NCI-H460 (cell line): ENCODE data around the gene DDX39A. TPM values are rescaled to one million over a fixed set of nuclear protein-coding genes. Genes with fewer than 3 reads are reported as not detected.
A peak's percentile ranks its signal among the peaks of the same experiment; 100 is the strongest.
"Not testable (repeated sequence)": the region's sequence is repeated elsewhere in the genome, so short reads cannot be mapped to it uniquely, and the experiment has no call there.

Experiments
- DNase-seq: peaks from one replicate; pipeline ENCODE4 v3.0.0-alpha.2; 2016; ENCODE audit warnings: low read depth; ENCODE audit errors: extremely low read depth
- polyA plus RNA-seq: library from polyadenylated mRNA; depleted of rRNA; stranded (reverse); fragments of >200 nt; gene quantifications from 2 replicates; pipeline ENCODE4 v1.2.3, GENCODE V29; 2014; cell fraction: nucleus; rRNA removed
- total RNA-seq: library from RNA; depleted of rRNA; stranded (reverse); fragments of >200 nt; shearing (Covaris generic); gene quantifications from 2 replicates; pipeline ENCODE4 v1.2.3, GENCODE V29; 2014; rRNA removed

The DDX39A gene
- 85.6 and 89.1 TPM in 2 replicates for total RNA-seq
- polyA plus RNA-seq: 273 and 309 TPM in 2 replicates

DNA sequence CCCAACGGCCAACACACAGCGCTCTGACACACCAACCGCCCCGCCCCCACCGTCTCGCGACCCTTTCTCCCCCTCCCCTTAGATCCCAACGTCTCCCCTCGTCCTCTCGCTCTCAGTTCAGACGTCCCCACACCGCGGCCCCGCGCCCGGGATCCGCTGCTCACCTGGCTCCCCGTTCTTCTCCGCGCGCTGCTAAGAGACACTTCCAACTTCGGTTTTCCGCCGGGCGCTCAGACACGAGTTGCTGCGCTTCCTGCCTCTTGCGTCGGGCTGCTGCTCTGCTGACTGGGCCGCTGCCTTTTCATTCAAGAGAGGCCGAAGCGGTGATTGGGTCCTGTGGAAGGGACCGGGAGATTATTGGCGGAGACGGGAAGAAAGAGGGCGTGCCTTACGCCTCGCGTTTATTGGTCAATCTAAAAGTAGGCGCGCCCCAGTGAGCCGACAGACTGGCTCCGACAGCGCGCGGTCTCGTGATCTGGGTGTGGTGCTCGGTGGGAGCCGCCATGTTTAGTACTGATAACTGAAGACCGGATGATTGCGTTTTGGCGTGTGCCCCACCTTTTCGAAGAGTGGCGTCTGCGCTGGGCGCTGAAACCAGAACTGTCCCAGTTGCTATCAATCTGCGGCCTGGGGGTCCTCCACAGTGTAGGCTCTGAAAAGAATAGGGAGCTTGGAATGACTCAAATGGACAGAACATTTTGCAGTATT lies at the start of gene DDX39A:
TSS of gene DDX39A (minus strand) at position 236 of the 708 bp plus-strand sequence. CDS start 6,121 bp downstream, outside the sequence.
- DNase-seq: peak; percentile 98

DNA sequence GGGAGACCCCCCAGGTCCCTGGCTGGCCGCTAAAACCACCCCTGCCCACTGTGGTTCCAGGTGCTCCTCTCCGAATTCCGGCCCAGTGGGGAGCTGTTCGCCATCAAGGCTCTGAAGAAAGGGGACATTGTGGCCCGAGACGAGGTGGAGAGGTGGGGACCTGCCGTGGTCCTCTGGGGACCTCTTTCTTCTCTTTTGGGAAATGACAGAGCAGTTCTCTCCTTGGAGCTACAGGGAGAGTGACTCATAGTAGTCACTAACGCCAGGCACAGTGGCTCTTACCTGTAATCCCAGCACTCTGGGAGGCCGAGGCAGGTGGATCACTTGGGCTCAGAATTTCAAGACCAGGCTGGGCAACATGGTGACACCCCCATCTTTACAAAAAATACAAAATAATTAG lies 48.7 kb upstream of the DDX39A start:
- no peak for DNase-seq

DNA sequence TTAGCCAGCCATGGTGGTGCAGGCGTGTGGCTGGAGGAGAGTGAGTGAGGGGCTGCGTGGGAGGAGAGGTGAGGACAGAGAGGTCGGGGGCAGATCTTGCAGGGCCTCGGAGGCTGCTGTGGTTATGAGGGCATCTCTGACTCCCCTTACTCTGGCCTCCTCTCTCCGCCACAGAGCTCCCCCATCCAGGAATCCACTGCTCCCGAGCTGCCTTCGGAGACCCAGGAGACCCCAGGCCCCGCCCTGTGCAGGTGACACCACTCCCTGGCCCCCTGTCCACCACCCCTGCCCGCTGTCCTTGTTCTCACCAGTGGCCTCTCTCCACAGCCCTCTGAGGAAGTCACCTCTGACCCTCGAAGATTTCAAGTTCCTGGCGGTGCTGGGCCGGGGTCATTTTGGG lies 48.2 kb upstream of the DDX39A start:
- DNase-seq: no peak

DNA sequence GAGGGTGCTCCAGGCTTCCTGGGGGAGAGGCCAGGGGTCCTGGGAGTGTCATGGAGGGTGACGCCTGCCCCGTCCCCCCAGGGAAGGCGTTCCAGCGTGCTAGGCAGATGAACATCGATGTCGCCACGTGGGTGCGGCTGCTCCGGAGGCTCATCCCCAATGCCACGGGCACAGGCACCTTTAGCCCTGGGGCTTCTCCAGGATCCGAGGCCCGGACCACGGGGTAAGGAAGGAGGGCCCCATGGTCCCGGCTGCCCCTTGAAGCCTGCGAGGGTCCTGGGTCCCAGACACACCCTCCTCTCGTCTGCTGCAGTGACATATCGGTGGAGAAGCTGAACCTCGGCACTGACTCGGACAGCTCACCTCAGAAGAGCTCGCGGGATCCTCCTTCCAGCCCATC lies 44.6 kb upstream of the DDX39A start:
- DNase-seq: no peak

DNA sequence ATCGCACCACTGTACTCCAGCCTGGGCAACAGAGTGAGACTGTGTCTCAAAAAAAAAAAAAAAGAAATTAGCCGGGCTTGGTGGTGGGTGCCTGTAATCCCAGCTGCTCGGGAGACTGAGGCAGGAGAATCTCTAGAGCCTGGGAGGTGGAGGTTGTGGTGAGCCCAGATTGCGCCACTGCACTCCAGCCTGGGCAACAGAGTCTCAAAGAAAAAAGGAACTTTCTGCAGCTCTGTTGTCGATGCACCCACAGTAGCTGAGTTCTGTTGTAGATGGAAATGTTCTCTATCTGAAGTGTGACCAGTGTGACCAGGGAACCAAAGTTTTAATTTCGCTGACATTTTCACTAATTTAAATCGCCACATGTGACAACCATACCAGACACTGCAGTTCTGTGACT lies 43.3 kb upstream of the DDX39A start:
- not testable (repeated sequence) for DNase-seq

DNA sequence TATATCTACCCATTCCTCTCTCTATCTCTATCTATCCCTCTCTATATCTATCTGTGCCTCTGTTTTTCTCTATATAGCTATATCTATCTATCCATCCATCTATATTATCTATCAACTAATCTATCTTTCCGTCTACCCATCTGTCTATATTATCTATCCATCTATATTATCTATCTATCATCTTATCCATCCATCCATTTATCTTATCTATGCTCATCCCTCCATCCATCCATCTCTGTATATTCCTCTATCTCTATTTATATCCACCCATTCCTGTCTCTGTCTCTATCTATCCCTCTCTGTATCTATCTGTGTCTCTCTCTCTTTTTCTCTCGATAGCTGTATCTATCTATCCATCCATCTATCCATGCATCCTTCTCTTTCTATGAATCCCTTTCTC lies 41.8 kb upstream of the DDX39A start:
- no peak for DNase-seq

DNA sequence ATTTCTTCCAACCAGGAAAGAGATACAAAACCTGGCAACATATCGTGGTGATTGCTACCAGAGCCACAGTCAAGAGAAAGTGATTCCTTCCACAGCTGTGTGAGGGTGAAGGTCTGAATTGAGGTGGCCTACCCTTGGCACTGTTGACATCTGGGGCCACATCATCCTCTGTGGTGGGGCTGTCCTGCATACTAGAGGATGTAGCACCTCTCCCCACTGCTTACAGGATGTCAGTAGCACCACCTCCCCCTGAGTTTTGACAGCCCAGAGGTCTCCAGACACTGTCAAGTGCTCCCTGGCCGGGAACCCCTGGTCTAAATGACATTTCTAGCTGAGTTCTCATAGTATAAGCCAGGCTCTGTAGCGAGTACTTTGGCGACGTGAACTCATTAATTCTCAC lies 40.6 kb upstream of the DDX39A start:
- DNase-seq: no peak

DNA sequence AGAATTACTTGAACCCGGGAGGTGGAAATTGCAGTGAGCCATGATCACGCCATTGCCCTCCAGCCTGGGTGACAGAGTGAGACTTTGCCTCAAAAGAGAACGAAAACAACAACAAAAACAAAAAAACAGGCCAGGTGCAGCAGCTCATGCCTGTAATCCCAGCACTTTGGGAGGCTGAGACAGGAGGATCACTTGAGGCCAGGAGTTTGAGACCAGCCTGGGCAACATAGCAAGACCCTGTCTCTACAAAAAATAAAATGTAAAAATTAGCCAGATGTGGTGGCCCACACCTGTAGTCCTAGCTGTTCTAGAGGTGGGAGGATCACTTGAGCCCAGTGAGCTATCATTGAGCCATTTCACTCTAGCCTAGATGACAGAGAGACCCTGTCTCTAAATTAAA lies 33.2 kb upstream of the DDX39A start:
- not testable (repeated sequence) for DNase-seq

DNA sequence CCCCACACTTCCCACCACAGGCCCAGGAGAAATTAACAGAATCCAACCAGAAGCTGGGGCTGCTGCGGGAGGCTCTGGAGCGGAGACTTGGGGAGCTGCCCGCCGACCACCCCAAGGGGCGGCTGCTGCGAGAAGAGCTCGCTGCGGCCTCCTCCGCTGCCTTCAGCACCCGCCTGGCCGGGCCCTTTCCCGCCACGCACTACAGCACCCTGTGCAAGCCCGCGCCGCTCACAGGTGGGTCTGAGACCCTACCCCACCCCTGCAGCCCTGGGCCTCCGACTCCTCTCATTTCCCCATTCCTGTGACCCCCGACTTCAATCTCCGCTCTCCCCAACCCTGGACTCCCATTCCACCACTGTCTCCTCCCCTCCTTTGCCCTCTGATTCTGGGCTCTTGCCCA lies 31.7 kb upstream of the DDX39A start:
- DNase-seq: no peak

DNA sequence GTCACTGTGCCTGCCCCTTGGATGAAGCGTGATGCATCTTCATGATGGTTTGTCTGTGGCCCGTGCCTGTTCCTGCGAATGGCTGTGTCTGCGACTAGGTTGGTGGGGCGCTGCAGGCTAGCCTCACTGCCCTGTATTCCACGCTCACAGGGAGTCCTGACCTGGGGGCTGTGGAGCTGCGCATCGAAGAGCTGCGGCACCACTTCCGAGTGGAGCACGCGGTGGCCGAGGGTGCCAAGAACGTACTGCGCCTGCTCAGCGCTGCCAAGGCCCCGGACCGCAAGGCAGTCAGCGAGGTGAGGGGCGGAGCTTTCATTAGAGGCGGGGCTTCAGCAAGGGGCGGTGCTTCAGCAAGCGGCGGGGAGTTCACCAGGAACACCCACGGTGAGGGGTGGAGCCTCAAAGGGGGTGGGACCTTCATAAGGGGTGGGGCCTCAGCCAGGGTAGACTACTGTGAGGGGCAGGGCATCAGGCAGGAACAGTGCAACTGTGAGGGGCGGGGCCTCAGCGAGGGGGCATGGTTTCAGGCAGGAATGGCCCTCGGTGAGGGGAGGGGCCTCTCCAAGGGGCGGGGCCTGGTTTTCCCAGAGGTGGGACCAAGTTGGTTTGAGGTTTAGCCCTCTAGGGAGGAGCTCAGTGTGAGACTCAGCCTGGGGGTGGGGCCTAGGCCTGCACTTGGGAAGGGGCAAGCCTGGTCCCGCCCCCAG lies 31.2 kb upstream of the DDX39A start:
- peak; percentile 36 for DNase-seq

DNA sequence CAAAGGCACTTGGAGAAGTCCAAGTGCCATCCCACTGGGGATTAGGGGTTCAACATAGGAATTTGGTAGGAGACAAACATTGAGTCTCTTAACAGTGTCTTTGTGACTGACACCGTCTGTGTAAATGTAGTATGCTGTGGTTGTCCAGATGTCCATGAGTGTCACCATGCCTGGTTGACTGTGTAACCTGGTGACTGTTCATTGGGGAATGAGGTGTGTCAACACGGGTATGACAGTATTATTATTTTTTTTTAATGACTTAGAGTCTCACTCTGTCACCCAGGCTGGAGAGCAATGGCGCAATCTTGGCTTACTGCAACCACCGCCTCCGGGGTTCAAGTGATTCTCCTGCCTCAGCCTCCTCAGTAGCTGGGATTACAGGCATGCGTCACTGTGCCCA lies 30.2 kb upstream of the DDX39A start:
- DNase-seq: no peak

DNA sequence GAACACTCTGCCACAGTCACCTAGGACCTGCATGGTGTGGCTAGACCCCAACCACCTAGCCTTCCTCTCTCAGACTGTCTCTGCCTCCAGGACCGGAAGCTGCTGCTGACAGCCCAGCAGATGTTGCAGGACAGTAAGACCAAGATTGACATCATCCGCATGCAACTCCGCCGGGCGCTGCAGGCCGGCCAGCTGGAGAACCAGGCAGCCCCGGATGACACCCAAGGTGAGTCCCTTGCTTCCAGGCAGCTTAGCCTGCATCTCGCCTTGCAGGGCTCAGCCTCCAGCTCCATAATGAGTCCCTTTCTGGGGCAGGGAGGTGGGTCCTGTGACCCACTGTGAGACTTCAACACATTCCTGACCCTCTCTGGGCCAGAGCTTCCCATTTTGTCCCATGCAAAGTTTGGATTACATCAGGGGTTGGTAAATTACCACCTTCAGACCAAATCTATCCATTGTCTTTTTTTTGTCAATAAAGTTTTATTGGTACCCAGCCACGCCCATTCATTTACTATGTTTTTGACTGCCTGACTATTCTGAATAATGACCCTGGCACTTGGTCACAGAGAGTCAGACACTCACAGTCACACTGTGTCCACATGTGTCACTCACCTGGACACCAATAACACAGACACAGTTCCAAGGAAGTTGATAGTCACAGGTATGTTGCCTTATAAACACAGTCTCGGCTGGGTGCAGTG lies 27.3 kb upstream of the DDX39A start:
- DNase-seq: no peak

DNA sequence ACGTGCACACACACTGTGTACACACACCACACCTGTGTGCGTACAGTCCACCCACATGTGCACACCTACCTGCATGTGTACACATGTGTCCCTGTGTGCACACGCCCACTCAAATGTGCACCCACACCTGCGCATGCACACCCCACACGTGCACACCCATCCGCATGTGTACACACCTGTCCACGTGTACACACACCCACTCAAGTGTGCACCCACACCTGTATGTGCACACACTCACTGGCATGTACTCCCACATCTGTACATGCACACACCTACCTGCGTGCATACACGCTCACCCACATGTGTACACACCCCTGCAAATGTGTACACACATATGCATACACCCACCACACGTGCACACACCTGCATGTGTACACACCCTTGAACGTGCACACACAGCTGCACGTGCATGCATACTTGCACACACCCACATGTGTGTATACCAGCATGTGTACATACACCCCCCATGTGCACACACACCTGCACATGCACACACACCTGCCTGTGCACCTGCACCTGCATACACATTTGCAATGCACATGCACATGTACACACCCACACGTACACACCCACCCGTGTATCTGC lies 24.6 kb upstream of the DDX39A start:
- DNase-seq: no peak

DNA sequence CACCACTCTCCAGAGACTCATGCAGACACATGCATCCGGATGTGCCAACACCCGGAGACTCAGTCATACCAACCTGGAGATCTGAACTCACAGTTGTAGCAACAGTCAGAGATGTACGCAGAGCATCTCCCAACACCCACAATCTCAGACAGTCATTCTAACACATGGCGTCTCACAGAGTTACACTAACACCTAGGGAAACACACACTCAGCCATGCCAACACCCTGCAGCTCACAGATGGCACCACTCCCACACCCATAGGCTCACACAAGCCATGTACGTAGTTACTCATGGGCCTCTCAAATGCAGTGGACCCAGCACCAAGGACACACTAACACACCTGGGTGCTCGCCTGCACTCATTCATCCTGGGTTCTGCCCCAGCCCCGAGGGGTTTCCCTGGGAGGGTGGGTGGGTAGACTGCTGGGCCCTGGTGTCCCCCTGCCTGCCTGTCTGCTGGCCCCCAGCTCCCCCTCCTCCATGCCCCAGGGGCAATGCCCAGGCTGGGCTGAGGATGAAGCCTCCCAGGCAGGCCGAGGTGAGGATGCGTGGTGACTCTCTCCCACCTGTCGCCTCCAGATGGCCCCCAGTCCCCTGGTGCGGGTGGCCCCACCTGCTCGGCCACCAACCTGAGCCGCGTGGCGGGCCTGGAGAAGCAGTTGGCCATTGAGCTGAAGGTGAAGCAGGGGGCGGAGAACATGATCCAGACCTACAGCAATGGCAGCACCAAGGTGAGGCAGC lies 23.9 kb upstream of the DDX39A start:
- no peak for DNase-seq

DNA sequence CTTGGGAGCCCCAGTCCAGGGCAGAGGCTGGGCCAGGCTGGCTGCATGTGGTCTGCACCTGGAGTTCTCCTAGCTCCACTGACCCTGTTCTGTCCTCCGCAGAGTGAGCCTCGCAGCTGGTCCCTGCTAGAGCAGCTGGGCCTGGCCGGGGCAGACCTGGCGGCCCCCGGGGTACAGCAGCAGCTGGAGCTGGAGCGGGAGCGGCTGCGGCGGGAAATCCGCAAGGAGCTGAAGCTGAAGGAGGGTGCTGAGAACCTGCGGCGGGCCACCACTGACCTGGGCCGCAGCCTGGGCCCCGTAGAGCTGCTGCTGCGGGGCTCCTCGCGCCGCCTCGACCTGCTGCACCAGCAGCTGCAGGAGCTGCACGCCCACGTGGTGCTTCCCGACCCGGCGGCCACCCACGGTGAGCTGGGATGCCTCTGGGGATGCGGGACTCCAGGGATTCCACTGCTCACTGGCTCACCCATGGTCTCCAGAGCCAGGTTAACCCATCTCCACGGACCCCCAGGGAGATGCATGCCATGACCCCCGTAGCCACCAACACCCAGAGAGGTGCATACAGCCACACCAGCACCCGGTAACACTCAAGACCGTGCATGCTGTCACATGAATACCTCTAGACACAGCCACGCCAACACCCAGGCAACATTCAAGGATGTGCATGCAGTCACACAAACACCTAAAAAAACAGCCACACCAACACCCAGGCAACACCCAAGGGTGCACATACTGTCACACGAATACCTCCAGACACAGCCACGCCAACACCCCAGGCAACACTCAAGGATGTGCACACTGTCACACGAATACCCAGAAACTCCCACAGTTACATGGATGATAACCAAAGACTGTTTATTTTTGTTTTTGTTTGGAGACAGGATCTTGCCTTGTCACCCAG lies 22.1 kb upstream of the DDX39A start:
- no peak for DNase-seq

DNA sequence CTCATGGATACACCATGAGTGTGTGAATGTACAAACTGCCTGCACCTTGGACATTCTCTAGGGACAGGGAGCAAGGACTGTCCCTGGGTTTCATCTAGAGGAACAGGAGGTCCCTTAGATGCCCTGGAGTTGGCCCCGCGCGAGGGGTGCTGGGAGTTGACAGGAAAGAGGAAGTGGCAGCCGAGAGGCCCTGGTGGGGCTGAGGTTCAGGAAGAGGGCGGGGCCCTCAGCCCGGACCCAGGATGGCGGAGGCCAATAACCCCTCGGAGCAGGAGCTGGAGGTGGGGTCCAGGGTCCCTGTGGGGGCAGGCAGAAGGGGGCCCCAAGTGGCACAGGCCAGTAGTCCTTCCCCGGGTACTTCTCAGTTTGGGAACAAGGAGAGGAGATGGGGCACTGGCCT lies 20.9 kb upstream of the DDX39A start:
- DNase-seq: no peak

DNA sequence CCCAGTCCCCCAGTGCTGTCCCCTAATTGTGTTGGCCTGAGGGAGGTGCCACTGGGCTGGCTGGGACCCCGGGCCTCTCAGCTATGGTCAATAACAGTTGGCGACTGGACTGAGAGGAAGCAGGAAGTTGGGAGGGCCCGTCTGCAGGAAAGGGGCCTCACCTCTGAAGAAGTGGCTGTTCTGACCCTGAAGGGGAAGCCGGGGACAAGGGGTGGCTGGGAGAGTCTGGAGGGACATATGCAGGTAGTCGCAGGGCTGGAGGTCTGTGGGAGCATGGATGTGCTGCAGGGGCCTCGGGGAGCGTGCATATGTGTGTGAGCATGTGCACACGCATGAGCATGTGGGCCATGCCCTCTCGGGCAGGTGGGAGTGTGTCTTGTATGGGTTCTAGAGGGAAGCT lies 19.9 kb upstream of the DDX39A start:
- DNase-seq: no peak

DNA sequence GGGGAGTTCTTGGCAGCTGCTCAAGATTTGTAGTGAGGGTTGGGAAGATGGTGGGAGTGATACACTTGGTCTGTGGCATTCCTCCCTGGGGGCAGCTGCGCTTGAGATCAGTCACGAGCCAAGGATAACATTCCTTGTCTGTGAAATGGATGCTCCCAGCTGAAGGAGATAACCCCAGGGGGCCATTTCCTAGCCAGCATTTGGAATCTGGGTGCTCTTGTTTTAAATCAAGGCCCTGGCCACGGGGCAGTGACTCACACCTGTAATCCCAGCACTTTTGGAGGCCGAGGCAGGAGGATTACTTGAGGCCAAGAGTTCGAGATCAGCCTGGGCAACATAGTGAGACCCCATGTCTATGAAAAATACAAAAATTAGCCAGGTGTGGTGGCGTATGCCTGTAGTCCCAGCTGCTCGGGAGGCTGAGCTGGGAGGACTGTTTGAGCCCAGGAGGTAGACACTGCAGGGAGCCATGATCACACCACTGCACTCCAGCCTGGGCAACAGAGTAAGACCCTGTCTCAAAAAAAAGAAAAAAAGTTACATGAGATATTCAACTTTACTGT lies 18.5 kb upstream of the DDX39A start:
- no peak for DNase-seq
